Lower leg skin (tissue), 3 donors: ENCODE results near the gene CRK.

Experiments used
- CTCF ChIP-seq, 3 donors: fragments of 450-650 bp; IDR thresholded peaks; one replicate each; pipeline ENCODE4 v1.5.1; 2016; ENCODE audit warnings: antibody characterized with exemption in 3 of 3, mild to moderate bottlenecking in 3 of 3, moderate library complexity in 2 of 3
- POLR2A ChIP-seq, 2 donors: fragments of 450-650 bp; IDR thresholded peaks; one replicate each; pipeline ENCODE4 v1.6.1; 2016 to 2017; ENCODE audit warnings: antibody characterized with exemption in 2 of 2, mild to moderate bottlenecking in 1 of 2, moderate library complexity in 1 of 2

GRCh38 chr17:1471490-1471889 lies 15.5 kb upstream of the CRK start:
- TF ChIP-seq CTCF (IDR thresholded peaks at IDR 0.05) (no peak), POLR2A (IDR thresholded peaks at IDR 0.05) (no peak)
